Tibial nerve (tissue), 3 donors: ENCODE results near the gene HS6ST3.

Experiments
- CTCF ChIP-seq, 5 experiments: fragments of 200-600 bp in 3 of 5; fragments of 450-650 bp in 2 of 5; sonication (generic) in 3 of 5; IDR thresholded peaks; one replicate each; pipeline ENCODE4 v1.5.1; 2016 to 2019; ENCODE audit warnings: antibody characterized with exemption in 5 of 5, mild to moderate bottlenecking in 3 of 5, moderate library complexity in 2 of 5
- POLR2A ChIP-seq, 2 donors: fragments of 450-650 bp; IDR thresholded peaks; one replicate each; pipeline ENCODE4 v1.6.1; 2017; ENCODE audit warnings: antibody characterized with exemption in 2 of 2, mild to moderate bottlenecking in 2 of 2, moderate library complexity in 2 of 2

DNA sequence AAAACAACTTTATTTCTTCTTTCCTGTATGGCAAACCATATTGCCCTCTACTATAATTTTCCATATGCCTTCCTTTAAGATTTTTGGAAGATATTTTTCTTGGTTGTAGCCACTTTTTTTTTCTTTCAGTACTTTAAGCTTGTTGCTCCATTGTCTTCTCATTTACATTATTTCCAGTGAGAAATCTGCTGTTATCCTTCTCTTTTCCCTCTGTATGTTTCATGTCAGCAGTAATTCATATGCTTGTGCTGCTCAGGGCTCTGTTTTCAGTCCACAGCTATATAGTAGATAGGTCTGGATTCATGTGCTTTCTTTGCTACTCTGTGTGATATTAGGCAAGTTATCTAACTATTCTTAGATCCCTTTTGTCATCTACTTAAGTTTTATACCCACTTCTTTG is 636.7 kb downstream of the HS6ST3 start:
- no peak for TF ChIP-seq POLR2A (IDR thresholded peaks at IDR 0.05)
- TF ChIP-seq CTCF (IDR thresholded peaks at IDR 0.05): no peak
